SK-N-SH (cell line): ENCODE results near the gene SIGLEC10.

Experiments used
- EP300 ChIP-seq, 2 experiments: IDR thresholded peaks; 2 replicates each; pipeline versions ENCODE4 v1.4.0 to v1.6.1; 2012; ENCODE audit warnings: borderline replicate concordance in 1 of 2, low read depth in 1 of 2, low read length in 1 of 2
- GABPA ChIP-seq: IDR thresholded peaks from 2 replicates; pipeline ENCODE4 v1.4.0; 2012; ENCODE audit warnings: low read depth, mild to moderate bottlenecking
- JUND ChIP-seq: IDR thresholded peaks from 2 replicates; pipeline ENCODE4 v1.4.0; 2012
- MXI1 ChIP-seq: IDR thresholded peaks from 2 replicates; pipeline ENCODE4 v1.6.1; 2012; ENCODE audit warnings: mild to moderate bottlenecking, low read depth, low read length, improper control_type of control experiment
- POLR2AphosphoS5 ChIP-seq: IDR thresholded peaks from 2 replicates; pipeline ENCODE4 v1.6.1; 2012; ENCODE audit warnings: low read depth, low read length
- RFX5 ChIP-seq: IDR thresholded peaks from 2 replicates; pipeline ENCODE4 v1.6.1; 2012; ENCODE audit warnings: mild to moderate bottlenecking, improper control_type of control experiment, low read length
- RXRA ChIP-seq: IDR thresholded peaks from 2 replicates; pipeline ENCODE4 v1.4.0; 2012; ENCODE audit warnings: low read depth, mild to moderate bottlenecking, borderline replicate concordance
- YY1 ChIP-seq: IDR thresholded peaks from 2 replicates; pipeline ENCODE4 v1.4.0; 2012; ENCODE audit warnings: low read depth, mild to moderate bottlenecking
- TF ChIP-seq, protein P1 (sequence below): IDR thresholded peaks from 2 replicates; pipeline ENCODE4 v1.6.1; 2012; ENCODE audit warnings: mild to moderate bottlenecking, low read depth, low read length, moderate library complexity
- TF ChIP-seq, protein P2 (sequence below): fragments of 200-600 bp; sonication (generic); IDR thresholded peaks from 2 replicates; pipeline ENCODE4 v1.6.1; 2017; ENCODE audit warnings: antibody characterized with exemption, mild to moderate bottlenecking, moderate library complexity

DNA sequence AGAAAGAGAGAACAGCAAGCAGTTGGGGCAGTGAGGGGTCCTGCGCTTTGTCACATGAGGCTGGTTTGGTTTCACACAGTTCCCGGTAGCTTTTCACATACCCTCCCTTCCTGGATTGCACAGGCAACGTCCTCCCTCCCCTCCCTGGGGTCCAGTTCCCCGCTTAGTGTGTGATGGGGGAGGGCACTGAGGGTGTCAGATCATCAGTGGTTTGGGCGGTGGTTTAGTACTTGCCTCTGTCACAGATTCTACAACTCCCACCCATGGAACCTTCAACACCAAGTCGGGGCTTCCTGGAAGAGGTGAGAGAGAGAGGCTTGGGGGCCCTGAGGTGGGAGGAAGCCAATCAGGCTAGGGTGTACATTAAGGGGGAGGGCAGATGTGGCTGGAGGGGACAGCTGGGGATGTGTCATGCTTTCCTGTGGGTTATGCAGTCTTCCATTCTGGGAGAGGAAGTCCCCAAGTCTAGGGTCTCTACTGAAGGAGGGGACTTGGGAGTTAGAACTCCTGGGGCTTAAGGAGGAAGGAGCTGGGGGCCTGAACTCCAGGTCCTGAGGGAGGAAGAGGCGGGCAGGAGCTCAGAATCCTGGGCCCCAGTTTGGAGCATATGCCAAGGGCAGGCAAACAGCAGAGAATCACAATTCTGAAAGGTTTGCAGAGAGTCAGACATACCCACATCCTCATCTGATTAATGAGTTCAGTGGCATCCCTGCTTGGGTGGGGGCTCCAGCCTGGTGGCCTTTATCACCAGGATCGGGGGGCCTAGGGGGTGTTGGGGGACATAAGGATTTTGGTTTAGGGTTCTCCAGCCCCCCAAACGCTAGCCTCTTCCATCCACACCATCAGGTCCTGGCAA lies 44.6 kb downstream of the SIGLEC10 start, which contains the start of gene NKG7:
- TF ChIP-seq, protein P1, sequence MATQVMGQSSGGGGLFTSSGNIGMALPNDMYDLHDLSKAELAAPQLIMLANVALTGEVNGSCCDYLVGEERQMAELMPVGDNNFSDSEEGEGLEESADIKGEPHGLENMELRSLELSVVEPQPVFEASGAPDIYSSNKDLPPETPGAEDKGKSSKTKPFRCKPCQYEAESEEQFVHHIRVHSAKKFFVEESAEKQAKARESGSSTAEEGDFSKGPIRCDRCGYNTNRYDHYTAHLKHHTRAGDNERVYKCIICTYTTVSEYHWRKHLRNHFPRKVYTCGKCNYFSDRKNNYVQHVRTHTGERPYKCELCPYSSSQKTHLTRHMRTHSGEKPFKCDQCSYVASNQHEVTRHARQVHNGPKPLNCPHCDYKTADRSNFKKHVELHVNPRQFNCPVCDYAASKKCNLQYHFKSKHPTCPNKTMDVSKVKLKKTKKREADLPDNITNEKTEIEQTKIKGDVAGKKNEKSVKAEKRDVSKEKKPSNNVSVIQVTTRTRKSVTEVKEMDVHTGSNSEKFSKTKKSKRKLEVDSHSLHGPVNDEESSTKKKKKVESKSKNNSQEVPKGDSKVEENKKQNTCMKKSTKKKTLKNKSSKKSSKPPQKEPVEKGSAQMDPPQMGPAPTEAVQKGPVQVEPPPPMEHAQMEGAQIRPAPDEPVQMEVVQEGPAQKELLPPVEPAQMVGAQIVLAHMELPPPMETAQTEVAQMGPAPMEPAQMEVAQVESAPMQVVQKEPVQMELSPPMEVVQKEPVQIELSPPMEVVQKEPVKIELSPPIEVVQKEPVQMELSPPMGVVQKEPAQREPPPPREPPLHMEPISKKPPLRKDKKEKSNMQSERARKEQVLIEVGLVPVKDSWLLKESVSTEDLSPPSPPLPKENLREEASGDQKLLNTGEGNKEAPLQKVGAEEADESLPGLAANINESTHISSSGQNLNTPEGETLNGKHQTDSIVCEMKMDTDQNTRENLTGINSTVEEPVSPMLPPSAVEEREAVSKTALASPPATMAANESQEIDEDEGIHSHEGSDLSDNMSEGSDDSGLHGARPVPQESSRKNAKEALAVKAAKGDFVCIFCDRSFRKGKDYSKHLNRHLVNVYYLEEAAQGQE: no peak
- TF ChIP-seq MXI1 (no peak), POLR2AphosphoS5 (no peak), GABPA (no peak), RXRA (no peak), JUND (no peak), RFX5 (no peak), EP300 (IDR thresholded peaks at IDR 0.05; ENCODE audit: borderline replicate concordance in 1 of 2, low read depth in 1 of 2, low read length in 1 of 2) (no peak), YY1 (no peak)
- TF ChIP-seq, protein P2, sequence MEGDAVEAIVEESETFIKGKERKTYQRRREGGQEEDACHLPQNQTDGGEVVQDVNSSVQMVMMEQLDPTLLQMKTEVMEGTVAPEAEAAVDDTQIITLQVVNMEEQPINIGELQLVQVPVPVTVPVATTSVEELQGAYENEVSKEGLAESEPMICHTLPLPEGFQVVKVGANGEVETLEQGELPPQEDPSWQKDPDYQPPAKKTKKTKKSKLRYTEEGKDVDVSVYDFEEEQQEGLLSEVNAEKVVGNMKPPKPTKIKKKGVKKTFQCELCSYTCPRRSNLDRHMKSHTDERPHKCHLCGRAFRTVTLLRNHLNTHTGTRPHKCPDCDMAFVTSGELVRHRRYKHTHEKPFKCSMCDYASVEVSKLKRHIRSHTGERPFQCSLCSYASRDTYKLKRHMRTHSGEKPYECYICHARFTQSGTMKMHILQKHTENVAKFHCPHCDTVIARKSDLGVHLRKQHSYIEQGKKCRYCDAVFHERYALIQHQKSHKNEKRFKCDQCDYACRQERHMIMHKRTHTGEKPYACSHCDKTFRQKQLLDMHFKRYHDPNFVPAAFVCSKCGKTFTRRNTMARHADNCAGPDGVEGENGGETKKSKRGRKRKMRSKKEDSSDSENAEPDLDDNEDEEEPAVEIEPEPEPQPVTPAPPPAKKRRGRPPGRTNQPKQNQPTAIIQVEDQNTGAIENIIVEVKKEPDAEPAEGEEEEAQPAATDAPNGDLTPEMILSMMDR: no peak
